GM12873 (cell line): ENCODE data around the gene IL4I1.
A peak's percentile ranks its signal among the peaks of the same experiment; 100 is the strongest.

ENCODE experiments used
- CTCF ChIP-seq: IDR thresholded peaks from 2 replicates; pipeline ENCODE4 v1.5.1; 2012; ENCODE audit warnings: low read depth, mild to moderate bottlenecking, moderate library complexity, low read length, control low read depth; ENCODE audit not compliant: insufficient read depth; ENCODE audit errors: missing control alignments

The IL4I1 gene

GRCh38 chr19:49862391-49863253 lies 34.1 kb downstream of the IL4I1 start:
- TF ChIP-seq CTCF = peak; percentile 43

- no peak for TF ChIP-seq CTCF
Measured at GRCh38 chr19:49861541-49862378, 34.9 kb downstream of the IL4I1 start.

- no peak for TF ChIP-seq CTCF
Measured at GRCh38 chr19:49861107-49861506, 35.6 kb downstream of the IL4I1 start.

- TF ChIP-seq CTCF = no peak
Measured at GRCh38 chr19:49860336-49861102, 36.2 kb downstream of the IL4I1 start.

- no peak for TF ChIP-seq CTCF
Measured at GRCh38 chr19:49859682-49860335, 36.9 kb downstream of the IL4I1 start.

GRCh38 chr19:49858088-49858985 lies 38.4 kb downstream of the IL4I1 start:
- TF ChIP-seq CTCF = no peak
